Astrocyte (in vitro differentiated cells and primary cell): ENCODE measurements around the gene TRAF3IP3. TPM values are rescaled to one million over a fixed set of nuclear protein-coding genes. Genes with fewer than 3 reads are reported as not detected.
A peak's percentile ranks its signal among the peaks of the same experiment; 100 is the strongest.

ENCODE experiments used
- DNase-seq: peaks from one replicate; pipeline ENCODE4 v3.0.0-alpha.2; 2010; ENCODE audit warnings: low read depth
- FAIRE-seq: peaks from 2 replicates; lab custom pipeline; 2011; peaks lifted over from hg19 to GRCh38; lab: Jason Lieb, UNC
- H2AFZ ChIP-seq: 2 replicates; pipeline ENCODE4 v1.6.0; 2012; ENCODE audit warnings: low read depth, low read length, inconsistent platforms
- H3K27ac ChIP-seq: 2 replicates; pipeline ENCODE4 v1.5.1; 2011; ENCODE audit warnings: low read depth, low read length, inconsistent platforms
- H3K27me3 ChIP-seq: 2 replicates; pipeline ENCODE4 v1.6.0; 2011; ENCODE audit warnings: low read length, inconsistent platforms; ENCODE audit not compliant: insufficient read depth
- H3K36me3 ChIP-seq: 2 replicates; pipeline ENCODE4 v1.5.1; 2011; ENCODE audit warnings: low read length, inconsistent platforms; ENCODE audit not compliant: insufficient read depth
- H3K4me1 ChIP-seq: 2 replicates; pipeline ENCODE4 v1.5.1; 2011; ENCODE audit warnings: low read length, inconsistent platforms; ENCODE audit not compliant: insufficient read depth
- H3K4me2 ChIP-seq: 2 replicates; pipeline ENCODE4 v1.6.0; 2012; ENCODE audit warnings: low read length, inconsistent platforms
- H3K4me3 ChIP-seq: 2 replicates; pipeline ENCODE4 v1.5.1; 2011; ENCODE audit warnings: low read depth, mild to moderate bottlenecking, low read length, inconsistent platforms; ENCODE audit not compliant: insufficient read depth
- H3K79me2 ChIP-seq: 2 replicates; pipeline ENCODE4 v1.6.0; 2012; ENCODE audit warnings: mild to moderate bottlenecking, low read length, inconsistent platforms; ENCODE audit not compliant: insufficient read depth
- H3K9ac ChIP-seq: 2 replicates; pipeline ENCODE4 v1.6.0; 2012; ENCODE audit warnings: mild to moderate bottlenecking, low read length, inconsistent platforms
- H3K9me3 ChIP-seq: 2 replicates; pipeline ENCODE4 v1.5.1; 2012; ENCODE audit warnings: low read depth, mild to moderate bottlenecking, low read length, inconsistent platforms; ENCODE audit not compliant: insufficient read depth
- H4K20me1 ChIP-seq: 2 replicates; pipeline ENCODE4 v1.6.0; 2012; ENCODE audit warnings: low read length, inconsistent platforms; ENCODE audit not compliant: insufficient read depth
- H3K27ac Mint-ChIP-seq: one replicate; pipeline ENCODE4 v1.8.0; 2021; ENCODE audit warnings: mild to moderate bottlenecking, mixed read lengths; ENCODE audit not compliant: unreplicated experiment
- H3K27me3 Mint-ChIP-seq: one replicate; pipeline ENCODE4 v1.8.0; 2021; ENCODE audit warnings: low read depth, mixed read lengths; ENCODE audit not compliant: unreplicated experiment
- H3K36me3 Mint-ChIP-seq: one replicate; pipeline ENCODE4 v1.8.0; 2021; ENCODE audit warnings: low read depth, mixed read lengths; ENCODE audit not compliant: unreplicated experiment
- H3K4me1 Mint-ChIP-seq: one replicate; pipeline ENCODE4 v1.8.0; 2021; ENCODE audit warnings: low read depth, mixed read lengths; ENCODE audit not compliant: unreplicated experiment
- H3K4me3 Mint-ChIP-seq: one replicate; pipeline ENCODE4 v1.8.0; 2021; ENCODE audit warnings: mild to moderate bottlenecking, moderate library complexity, mixed read lengths; ENCODE audit not compliant: unreplicated experiment
- H3K9me3 Mint-ChIP-seq: one replicate; pipeline ENCODE4 v1.8.0; 2021; ENCODE audit warnings: mild to moderate bottlenecking, mixed read lengths; ENCODE audit not compliant: unreplicated experiment
- CTCF ChIP-seq: IDR thresholded peaks from 2 replicates; pipeline ENCODE4 v1.5.1; 2011; ENCODE audit warnings: low read depth, mild to moderate bottlenecking, inconsistent platforms, low read length, moderate library complexity; ENCODE audit not compliant: insufficient read depth
- EZH2 ChIP-seq: IDR thresholded peaks from 2 replicates; pipeline ENCODE4 v1.6.1; 2012; ENCODE audit warnings: mild to moderate bottlenecking, low read length, inconsistent platforms; ENCODE audit not compliant: insufficient read depth
- total RNA-seq: library from RNA; stranded (reverse); gene quantifications from 2 replicates; pipeline ENCODE4 v1.2.1, GENCODE V29; 2021

TRAF3IP3 gene
- total RNA-seq, 1 donor from 2014 or later: not detected

- Histone ChIP-seq H3K27ac (no peak overlapping the region), H3K27me3 (no peaks in the 10 kb centered on the region), H3K4me2 (no peak overlapping the region), H3K9me3 (no peaks in the 10 kb centered on the region), H2AFZ (no peak overlapping the region), H4K20me1 (no peaks in the 10 kb centered on the region), H3K4me3 (no peak overlapping the region), H3K36me3 (no peaks in the 10 kb centered on the region), H3K9ac (no peak overlapping the region), H3K79me2 (no peaks in the 10 kb centered on the region), H3K4me1 (no peaks in the 10 kb centered on the region)
- peak; percentile 53 for DNase-seq
- H3K4me3 Mint-ChIP-seq: no peak overlapping the region
- no peak for FAIRE-seq
- no peaks in the 10 kb centered on the region for H3K27me3 Mint-ChIP-seq
- no peak overlapping the region for H3K27ac Mint-ChIP-seq
- peaks cover 12% of the 10 kb centered on the region for H3K4me1 Mint-ChIP-seq
- peaks cover 20% of the 10 kb centered on the region for H3K36me3 Mint-ChIP-seq
- H3K9me3 Mint-ChIP-seq: peaks cover 2% of the 10 kb centered on the region
- TF ChIP-seq CTCF: no peak
- TF ChIP-seq EZH2: no peak
Measured at GRCh38 chr1:209797978-209798639, 42.3 kb downstream of the TRAF3IP3 start.

DNA sequence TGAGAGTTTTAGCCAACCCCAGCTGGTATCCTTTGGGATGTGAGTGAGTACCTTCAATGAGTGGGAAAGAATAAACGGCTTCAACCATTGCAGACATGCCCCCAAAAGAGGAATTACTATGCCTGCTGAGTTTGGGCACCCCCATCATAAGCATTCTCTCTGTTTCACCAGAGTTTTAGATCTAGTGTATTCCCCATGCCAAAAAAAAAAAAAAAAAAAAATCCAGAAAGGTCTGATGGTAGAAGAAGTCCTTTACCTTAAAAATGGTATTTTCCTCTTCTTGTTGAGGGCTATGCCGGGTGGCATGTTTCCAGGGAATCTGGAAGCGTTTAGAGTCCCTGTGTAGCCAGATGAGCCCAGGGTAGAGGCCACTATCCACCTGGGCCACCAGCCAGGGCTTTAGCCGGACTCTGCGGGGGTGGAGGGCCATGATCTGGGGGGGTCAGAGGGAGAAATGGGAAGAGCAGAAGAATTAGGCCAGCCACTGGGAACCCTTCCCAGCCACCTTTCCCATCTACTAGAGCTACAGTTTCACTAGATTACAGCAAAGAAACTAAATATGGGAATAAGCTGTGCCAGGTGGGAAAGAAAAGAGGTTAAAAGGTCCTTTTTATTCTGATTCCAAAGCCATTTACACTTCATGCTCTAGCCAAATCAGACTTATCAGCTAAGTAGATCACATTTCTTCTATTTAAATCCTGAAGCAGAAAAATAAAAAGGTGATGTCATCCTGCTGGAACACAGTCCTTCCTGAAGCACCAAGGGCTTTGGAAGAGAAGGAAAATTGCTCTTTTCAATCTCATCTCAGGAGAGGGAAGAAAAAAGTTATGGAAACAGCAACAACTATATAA, 45.4 kb downstream of the TRAF3IP3 start:
- no peak overlapping the region for H3K4me2 ChIP-seq
- no peak for FAIRE-seq
- DNase-seq: peak; percentile 59
- H2AFZ ChIP-seq: no peak overlapping the region
- TF ChIP-seq CTCF (no peak), EZH2 (no peak)
- H3K36me3 Mint-ChIP-seq: peaks cover 11% of the 10 kb centered on the region
- H3K79me2 ChIP-seq: no peaks in the 10 kb centered on the region
- no peaks in the 10 kb centered on the region for H3K36me3 ChIP-seq
- no peaks in the 10 kb centered on the region for H4K20me1 ChIP-seq
- H3K9ac ChIP-seq: no peak overlapping the region
- H3K9me3 ChIP-seq: no peaks in the 10 kb centered on the region
- H3K4me3 Mint-ChIP-seq: no peak overlapping the region
- peaks cover 20% of the 10 kb centered on the region for H3K4me1 Mint-ChIP-seq
- H3K27me3 Mint-ChIP-seq: no peaks in the 10 kb centered on the region
- H3K4me3 ChIP-seq: no peak overlapping the region
- H3K9me3 Mint-ChIP-seq: peaks cover 2% of the 10 kb centered on the region
- H3K4me1 ChIP-seq: peaks cover 6% of the 10 kb centered on the region
- H3K27ac ChIP-seq: no peak overlapping the region
- no peaks in the 10 kb centered on the region for H3K27me3 ChIP-seq
- H3K27ac Mint-ChIP-seq: peak overlapping the region; percentile 21
